HepG2 (cell line): ENCODE measurements around the gene MAPK10. TPM values are rescaled to one million over a fixed set of nuclear protein-coding genes. Genes with fewer than 3 reads are reported as not detected.

Experiments
- ATAC-seq: fragments of 200-7000 bp; cut with Tn5 transposase; 3 replicates; pipeline ENCODE4 v1.9.1; 2020; ENCODE audit warnings: mild to moderate bottlenecking, moderate library complexity
- BruUV-seq: library from RNA; stranded (reverse); fragments of 400-500 nt; replicated peaks from 2 replicates; lab custom pipeline; 2021; lab: Mats Ljungman, UMichigan
- CTCF ChIA-PET: fragments of 300-600 bp; formaldehyde crosslinking; extraction: SDS; loops from one replicate; lab custom pipeline; 2021; ENCODE audit warnings: low total read pairs, inconsistent platforms, low intra/inter-chr PET ratio; lab: Yijun Ruan, JAX
- POLR2A ChIA-PET: fragments of 350-600 bp; sonication (Branson Sonifier 250); formaldehyde crosslinking; loops from one replicate; lab custom pipeline; 2020; ENCODE audit warnings: antibody characterized with exemption, inconsistent platforms; lab: Yijun Ruan, JAX
- DNase-seq: peaks from one replicate; pipeline ENCODE4 v3.0.0-alpha.2; 2015; ENCODE audit warnings: low spot score
- FAIRE-seq: peaks from 3 replicates; lab custom pipeline; 2011; peaks lifted over from hg19 to GRCh38; lab: Jason Lieb, UNC
- H2AFZ ChIP-seq: one replicate; pipeline ENCODE4 v1.6.1; 2011; ENCODE audit warnings: low read length, inconsistent platforms
- H3K27ac ChIP-seq: fragments of 300-600 bp; 3 replicates; pipeline ENCODE4 v1.8.0; 2011; ENCODE audit warnings: mixed run types, mild to moderate bottlenecking, mixed read lengths, low read length, inconsistent platforms; ENCODE audit not compliant: insufficient read depth; ENCODE audit errors: extremely low read length
- H3K27me3 ChIP-seq, 2 experiments: fragments of 200-600 bp in 1 of 2; 2 replicates in 1 of 2; 3 replicates in 1 of 2; pipeline versions ENCODE4 v1.6.0 to v1.8.0; 2011; ENCODE audit warnings: low read length in 2 of 2, mild to moderate bottlenecking in 2 of 2, moderate library complexity in 2 of 2, inconsistent platforms in 1 of 2; ENCODE audit not compliant: insufficient read depth in 2 of 2, control insufficient read depth in 1 of 2
- H3K36me3 ChIP-seq, 2 experiments: fragments of 200-600 bp in 1 of 2; replicated peaks in 1 of 2; 2 replicates in 1 of 2; 3 replicates in 1 of 2; pipeline versions ENCODE4 v1.5.1 to v1.8.0; 2011; ENCODE audit warnings: low read length in 2 of 2, inconsistent platforms in 1 of 2; ENCODE audit not compliant: insufficient read depth in 2 of 2, control insufficient read depth in 1 of 2
- H3K4me1 ChIP-seq: 2 replicates; pipeline ENCODE4 v1.5.1; 2012; ENCODE audit warnings: low read length, inconsistent platforms; ENCODE audit not compliant: insufficient read depth
- H3K4me2 ChIP-seq: 2 replicates; pipeline ENCODE4 v1.6.0; 2011; ENCODE audit warnings: low read depth, low read length, inconsistent platforms
- H3K4me3 ChIP-seq, 3 experiments: fragments of 200-600 bp in 1 of 3; sonication (generic), shearing (Covaris generic) in 1 of 3; replicated peaks in 1 of 3; 2 replicates each; pipeline ENCODE4 v1.5.1; 2011 to 2016; ENCODE audit warnings: low read length in 3 of 3, inconsistent platforms in 2 of 3, low read depth in 2 of 3, mild to moderate bottlenecking in 2 of 3, control low read depth in 1 of 3, mixed read lengths in 1 of 3; ENCODE audit not compliant: insufficient read depth in 1 of 3
- H3K79me2 ChIP-seq: one replicate; pipeline ENCODE4 v1.6.1; 2011; ENCODE audit warnings: low read length, inconsistent platforms; ENCODE audit not compliant: insufficient read depth
- H3K9ac ChIP-seq: 2 replicates; pipeline ENCODE4 v1.6.0; 2011; ENCODE audit warnings: mild to moderate bottlenecking, low read depth, low read length, inconsistent platforms; ENCODE audit not compliant: insufficient read depth
- H3K9me3 ChIP-seq: 2 replicates; pipeline ENCODE4 v1.5.1; 2012; ENCODE audit warnings: mild to moderate bottlenecking, low read length
- H4K20me1 ChIP-seq: 2 replicates; pipeline ENCODE4 v1.6.0; 2011; ENCODE audit warnings: inconsistent platforms, mild to moderate bottlenecking, low read length, moderate library complexity; ENCODE audit not compliant: insufficient read depth
- CBX5 ChIP-seq: sonication (generic); formaldehyde crosslinking; IDR thresholded peaks from 2 replicates; pipeline ENCODE4 v1.4.0; 2020; ENCODE audit warnings: missing genetic modification reagents, borderline replicate concordance
- CHD2 ChIP-seq: IDR thresholded peaks from 2 replicates; pipeline ENCODE4 v1.6.1; 2011; ENCODE audit warnings: low read depth, low read length, improper control_type of control experiment
- THYN1 ChIP-seq: sonication (generic); formaldehyde crosslinking; IDR thresholded peaks from 2 replicates; pipeline ENCODE4 v1.8.1; 2023; ENCODE audit warnings: low read depth, mild to moderate bottlenecking, moderate library complexity, missing genetic modification reagents, borderline replicate concordance
- ZNF543 ChIP-seq: sonication (generic); formaldehyde crosslinking; IDR thresholded peaks from 2 replicates; pipeline ENCODE4 v1.4.0; 2020; ENCODE audit warnings: mild to moderate bottlenecking, missing genetic modification reagents
- ZNF563 ChIP-seq: sonication (generic); formaldehyde crosslinking; IDR thresholded peaks from 2 replicates; pipeline ENCODE4 v1.8.0; 2022; ENCODE audit warnings: mild to moderate bottlenecking, moderate library complexity, missing genetic modification reagents
- in situ Hi-C: cut with HindIII; loops from 2 replicates; pipeline ENCODE4 v1.10.0; 2017; ENCODE audit warnings: low pct_unique_long_range_greater_than_20kb; ENCODE audit not compliant: extremely low pct_ligation_motif_present
- intact Hi-C: fragments of 100-400 bp; cut with micrococcal nuclease; formaldehyde crosslinking; loops from one replicate; pipeline ENCODE4 v1.10.0; 2022; ENCODE audit not compliant: unreplicated experiment
- polyA plus RNA-seq, 8 experiments: library from polyadenylated mRNA; depleted of rRNA in 3 of 8; stranded (reverse) in 7 of 8; unstranded in 1 of 8; fragments of >200 nt; fragmentation: Illumina TruSeq in 4 of 8; extraction: Trizol in 4 of 8; gene quantifications; 2 replicates each; pipeline versions ENCODE4 v1.2.1 to v1.2.3, GENCODE V29; 2011 to 2016; ENCODE audit warnings: low read depth in 4 of 8, missing spikeins in 1 of 8, mixed read lengths in 1 of 8; ENCODE audit not compliant: insufficient read depth in 1 of 8
- total RNA-seq, 5 experiments: library from RNA; depleted of rRNA; stranded (reverse); fragments of >200 nt; fragmentation: Illumina TruSeq; extraction: Trizol; gene quantifications; 2 replicates each; pipeline ENCODE4 v1.2.3, GENCODE V29; 2016; ENCODE audit warnings: low read depth in 1 of 5
- TF ChIP-seq, protein P1 (sequence below): sonication (generic); formaldehyde crosslinking; IDR thresholded peaks from 2 replicates; pipeline ENCODE4 v1.5.1; 2020; ENCODE audit warnings: mild to moderate bottlenecking, missing genetic modification reagents, borderline replicate concordance
- TF ChIP-seq, protein P2 (sequence below): sonication (generic); formaldehyde crosslinking; IDR thresholded peaks from 2 replicates; pipeline ENCODE4 v1.9.0; 2021; ENCODE audit warnings: missing genetic modification reagents, mild to moderate bottlenecking, borderline replicate concordance
- TF ChIP-seq, protein P3 (sequence below): sonication (generic); formaldehyde crosslinking; IDR thresholded peaks from 2 replicates; pipeline ENCODE4 v1.4.0; 2020; ENCODE audit warnings: missing genetic modification reagents
- TF ChIP-seq, protein P4 (sequence below): sonication (generic); formaldehyde crosslinking; IDR thresholded peaks from 2 replicates; pipeline ENCODE4 v1.5.0; 2020; ENCODE audit warnings: mild to moderate bottlenecking, low read depth, missing genetic modification reagents, borderline replicate concordance
- TF ChIP-seq, protein P5 (sequence below): fragments of 450-650 bp; IDR thresholded peaks from 2 replicates; pipeline ENCODE4 v1.6.1; 2017; ENCODE audit warnings: mild to moderate bottlenecking

MAPK10 gene
- total and polyA plus RNA-seq, 2 of the 13 experiments (the other 11 are each of a cell fraction or from before 2014, with no cell fraction given): not detected

DNA sequence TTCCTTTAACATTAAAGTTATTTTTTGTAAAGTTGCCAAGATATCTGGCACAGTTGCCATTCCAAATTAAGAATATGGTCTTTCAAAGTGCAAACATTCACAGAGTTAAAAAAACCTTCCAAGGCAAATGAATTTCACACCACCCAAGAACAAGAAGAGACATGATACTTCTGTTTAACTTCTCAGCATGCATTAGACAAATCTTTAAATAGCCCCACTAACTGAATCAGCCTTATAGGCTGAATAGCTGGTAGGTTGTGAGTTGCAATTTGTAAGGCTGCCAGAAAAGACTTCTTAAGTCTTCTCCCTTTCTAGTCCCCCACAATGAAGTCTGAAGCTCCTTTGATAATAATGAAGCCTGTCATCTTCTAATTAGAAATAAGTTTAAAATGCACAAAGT, 95.6 kb downstream of the MAPK10 start:
- ChIA-PET POLR2A (no interaction called here), CTCF (no interaction called here)
- in situ Hi-C loops: no loop called here
- Histone ChIP-seq H3K27ac (no peak overlapping the region), H3K79me2 (no peaks in the 10 kb centered on the region), H3K4me2 (no peak overlapping the region), H3K36me3 (no peaks in the 10 kb centered on the region), H2AFZ (no peak overlapping the region), H3K9ac (no peak overlapping the region), H3K4me1 (no peaks in the 10 kb centered on the region), H4K20me1 (no peaks in the 10 kb centered on the region), H3K9me3 (no peaks in the 10 kb centered on the region), H3K4me3 (no peak overlapping the region), H3K27me3 (no peaks in the 10 kb centered on the region)
- FAIRE-seq (no peak), DNase-seq (no peak), ATAC-seq (no peak)
- intact Hi-C loops: no loop called here
- no TSS peak for BruUV-seq
- TF ChIP-seq ZNF543 (CRISPR knock-in tag) (no peak), ZNF563 (CRISPR knock-in tag) (no peak), CHD2 (no peak), THYN1 (CRISPR knock-in tag) (no peak), CBX5 (CRISPR knock-in tag) (no peak)
- TF ChIP-seq, protein P1, sequence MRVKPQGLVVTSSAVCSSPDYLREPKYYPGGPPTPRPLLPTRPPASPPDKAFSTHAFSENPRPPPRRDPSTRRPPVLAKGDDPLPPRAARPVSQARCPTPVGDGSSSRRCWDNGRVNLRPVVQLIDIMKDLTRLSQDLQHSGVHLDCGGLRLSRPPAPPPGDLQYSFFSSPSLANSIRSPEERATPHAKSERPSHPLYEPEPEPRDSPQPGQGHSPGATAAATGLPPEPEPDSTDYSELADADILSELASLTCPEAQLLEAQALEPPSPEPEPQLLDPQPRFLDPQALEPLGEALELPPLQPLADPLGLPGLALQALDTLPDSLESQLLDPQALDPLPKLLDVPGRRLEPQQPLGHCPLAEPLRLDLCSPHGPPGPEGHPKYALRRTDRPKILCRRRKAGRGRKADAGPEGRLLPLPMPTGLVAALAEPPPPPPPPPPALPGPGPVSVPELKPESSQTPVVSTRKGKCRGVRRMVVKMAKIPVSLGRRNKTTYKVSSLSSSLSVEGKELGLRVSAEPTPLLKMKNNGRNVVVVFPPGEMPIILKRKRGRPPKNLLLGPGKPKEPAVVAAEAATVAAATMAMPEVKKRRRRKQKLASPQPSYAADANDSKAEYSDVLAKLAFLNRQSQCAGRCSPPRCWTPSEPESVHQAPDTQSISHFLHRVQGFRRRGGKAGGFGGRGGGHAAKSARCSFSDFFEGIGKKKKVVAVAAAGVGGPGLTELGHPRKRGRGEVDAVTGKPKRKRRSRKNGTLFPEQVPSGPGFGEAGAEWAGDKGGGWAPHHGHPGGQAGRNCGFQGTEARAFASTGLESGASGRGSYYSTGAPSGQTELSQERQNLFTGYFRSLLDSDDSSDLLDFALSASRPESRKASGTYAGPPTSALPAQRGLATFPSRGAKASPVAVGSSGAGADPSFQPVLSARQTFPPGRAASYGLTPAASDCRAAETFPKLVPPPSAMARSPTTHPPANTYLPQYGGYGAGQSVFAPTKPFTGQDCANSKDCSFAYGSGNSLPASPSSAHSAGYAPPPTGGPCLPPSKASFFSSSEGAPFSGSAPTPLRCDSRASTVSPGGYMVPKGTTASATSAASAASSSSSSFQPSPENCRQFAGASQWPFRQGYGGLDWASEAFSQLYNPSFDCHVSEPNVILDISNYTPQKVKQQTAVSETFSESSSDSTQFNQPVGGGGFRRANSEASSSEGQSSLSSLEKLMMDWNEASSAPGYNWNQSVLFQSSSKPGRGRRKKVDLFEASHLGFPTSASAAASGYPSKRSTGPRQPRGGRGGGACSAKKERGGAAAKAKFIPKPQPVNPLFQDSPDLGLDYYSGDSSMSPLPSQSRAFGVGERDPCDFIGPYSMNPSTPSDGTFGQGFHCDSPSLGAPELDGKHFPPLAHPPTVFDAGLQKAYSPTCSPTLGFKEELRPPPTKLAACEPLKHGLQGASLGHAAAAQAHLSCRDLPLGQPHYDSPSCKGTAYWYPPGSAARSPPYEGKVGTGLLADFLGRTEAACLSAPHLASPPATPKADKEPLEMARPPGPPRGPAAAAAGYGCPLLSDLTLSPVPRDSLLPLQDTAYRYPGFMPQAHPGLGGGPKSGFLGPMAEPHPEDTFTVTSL (CRISPR knock-in tag): no peak
- TF ChIP-seq, protein P2, sequence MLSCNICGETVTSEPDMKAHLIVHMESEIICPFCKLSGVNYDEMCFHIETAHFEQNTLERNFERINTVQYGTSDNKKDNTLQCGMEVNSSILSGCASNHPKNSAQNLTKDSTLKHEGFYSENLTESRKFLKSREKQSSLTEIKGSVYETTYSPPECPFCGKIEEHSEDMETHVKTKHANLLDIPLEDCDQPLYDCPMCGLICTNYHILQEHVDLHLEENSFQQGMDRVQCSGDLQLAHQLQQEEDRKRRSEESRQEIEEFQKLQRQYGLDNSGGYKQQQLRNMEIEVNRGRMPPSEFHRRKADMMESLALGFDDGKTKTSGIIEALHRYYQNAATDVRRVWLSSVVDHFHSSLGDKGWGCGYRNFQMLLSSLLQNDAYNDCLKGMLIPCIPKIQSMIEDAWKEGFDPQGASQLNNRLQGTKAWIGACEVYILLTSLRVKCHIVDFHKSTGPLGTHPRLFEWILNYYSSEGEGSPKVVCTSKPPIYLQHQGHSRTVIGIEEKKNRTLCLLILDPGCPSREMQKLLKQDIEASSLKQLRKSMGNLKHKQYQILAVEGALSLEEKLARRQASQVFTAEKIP (CRISPR knock-in tag): no peak
- TF ChIP-seq, protein P3, sequence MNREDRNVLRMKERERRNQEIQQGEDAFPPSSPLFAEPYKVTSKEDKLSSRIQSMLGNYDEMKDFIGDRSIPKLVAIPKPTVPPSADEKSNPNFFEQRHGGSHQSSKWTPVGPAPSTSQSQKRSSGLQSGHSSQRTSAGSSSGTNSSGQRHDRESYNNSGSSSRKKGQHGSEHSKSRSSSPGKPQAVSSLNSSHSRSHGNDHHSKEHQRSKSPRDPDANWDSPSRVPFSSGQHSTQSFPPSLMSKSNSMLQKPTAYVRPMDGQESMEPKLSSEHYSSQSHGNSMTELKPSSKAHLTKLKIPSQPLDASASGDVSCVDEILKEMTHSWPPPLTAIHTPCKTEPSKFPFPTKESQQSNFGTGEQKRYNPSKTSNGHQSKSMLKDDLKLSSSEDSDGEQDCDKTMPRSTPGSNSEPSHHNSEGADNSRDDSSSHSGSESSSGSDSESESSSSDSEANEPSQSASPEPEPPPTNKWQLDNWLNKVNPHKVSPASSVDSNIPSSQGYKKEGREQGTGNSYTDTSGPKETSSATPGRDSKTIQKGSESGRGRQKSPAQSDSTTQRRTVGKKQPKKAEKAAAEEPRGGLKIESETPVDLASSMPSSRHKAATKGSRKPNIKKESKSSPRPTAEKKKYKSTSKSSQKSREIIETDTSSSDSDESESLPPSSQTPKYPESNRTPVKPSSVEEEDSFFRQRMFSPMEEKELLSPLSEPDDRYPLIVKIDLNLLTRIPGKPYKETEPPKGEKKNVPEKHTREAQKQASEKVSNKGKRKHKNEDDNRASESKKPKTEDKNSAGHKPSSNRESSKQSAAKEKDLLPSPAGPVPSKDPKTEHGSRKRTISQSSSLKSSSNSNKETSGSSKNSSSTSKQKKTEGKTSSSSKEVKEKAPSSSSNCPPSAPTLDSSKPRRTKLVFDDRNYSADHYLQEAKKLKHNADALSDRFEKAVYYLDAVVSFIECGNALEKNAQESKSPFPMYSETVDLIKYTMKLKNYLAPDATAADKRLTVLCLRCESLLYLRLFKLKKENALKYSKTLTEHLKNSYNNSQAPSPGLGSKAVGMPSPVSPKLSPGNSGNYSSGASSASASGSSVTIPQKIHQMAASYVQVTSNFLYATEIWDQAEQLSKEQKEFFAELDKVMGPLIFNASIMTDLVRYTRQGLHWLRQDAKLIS (CRISPR knock-in tag): no peak
- TF ChIP-seq, protein P4, sequence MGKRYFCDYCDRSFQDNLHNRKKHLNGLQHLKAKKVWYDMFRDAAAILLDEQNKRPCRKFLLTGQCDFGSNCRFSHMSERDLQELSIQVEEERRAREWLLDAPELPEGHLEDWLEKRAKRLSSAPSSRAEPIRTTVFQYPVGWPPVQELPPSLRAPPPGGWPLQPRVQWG (CRISPR knock-in tag): no peak
- TF ChIP-seq, protein P5, sequence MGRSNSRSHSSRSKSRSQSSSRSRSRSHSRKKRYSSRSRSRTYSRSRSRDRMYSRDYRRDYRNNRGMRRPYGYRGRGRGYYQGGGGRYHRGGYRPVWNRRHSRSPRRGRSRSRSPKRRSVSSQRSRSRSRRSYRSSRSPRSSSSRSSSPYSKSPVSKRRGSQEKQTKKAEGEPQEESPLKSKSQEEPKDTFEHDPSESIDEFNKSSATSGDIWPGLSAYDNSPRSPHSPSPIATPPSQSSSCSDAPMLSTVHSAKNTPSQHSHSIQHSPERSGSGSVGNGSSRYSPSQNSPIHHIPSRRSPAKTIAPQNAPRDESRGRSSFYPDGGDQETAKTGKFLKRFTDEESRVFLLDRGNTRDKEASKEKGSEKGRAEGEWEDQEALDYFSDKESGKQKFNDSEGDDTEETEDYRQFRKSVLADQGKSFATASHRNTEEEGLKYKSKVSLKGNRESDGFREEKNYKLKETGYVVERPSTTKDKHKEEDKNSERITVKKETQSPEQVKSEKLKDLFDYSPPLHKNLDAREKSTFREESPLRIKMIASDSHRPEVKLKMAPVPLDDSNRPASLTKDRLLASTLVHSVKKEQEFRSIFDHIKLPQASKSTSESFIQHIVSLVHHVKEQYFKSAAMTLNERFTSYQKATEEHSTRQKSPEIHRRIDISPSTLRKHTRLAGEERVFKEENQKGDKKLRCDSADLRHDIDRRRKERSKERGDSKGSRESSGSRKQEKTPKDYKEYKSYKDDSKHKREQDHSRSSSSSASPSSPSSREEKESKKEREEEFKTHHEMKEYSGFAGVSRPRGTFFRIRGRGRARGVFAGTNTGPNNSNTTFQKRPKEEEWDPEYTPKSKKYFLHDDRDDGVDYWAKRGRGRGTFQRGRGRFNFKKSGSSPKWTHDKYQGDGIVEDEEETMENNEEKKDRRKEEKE: no peak
